Adrenal gland (tissue), 12 donors: ENCODE measurements around the gene SYNDIG1. TPM values are rescaled to one million over a fixed set of nuclear protein-coding genes. Genes with fewer than 3 reads are reported as not detected.

Experiments
- DNase-seq, 7 donors: peaks; one replicate each; pipeline ENCODE4 v3.0.0-alpha.2; 2019 to 2020
- H3K27ac ChIP-seq, 5 donors: fragments of 200-600 bp; sonication (generic) in 4 of 5; 1 replicate in 3 of 5; 2 replicates in 2 of 5; pipeline versions ENCODE4 v1.5.1 to v1.8.0; 2016 to 2020; ENCODE audit warnings: mild to moderate bottlenecking in 1 of 5
- H3K27me3 ChIP-seq: fragments of 200-600 bp; 2 replicates; pipeline ENCODE4 v1.8.0; 2021
- H3K36me3 ChIP-seq, 2 donors: fragments of 200-600 bp; replicated peaks in 1 of 2; 1 replicate in 1 of 2; 2 replicates in 1 of 2; pipeline versions ENCODE4 v1.5.1 to v1.8.0; 2018 to 2022
- H3K4me1 ChIP-seq, 2 donors: fragments of 200-600 bp; replicated peaks in 1 of 2; 1 replicate in 1 of 2; 2 replicates in 1 of 2; pipeline versions ENCODE4 v1.5.1 to v1.8.0; 2018 to 2021
- H3K4me3 ChIP-seq, 4 donors: fragments of 200-600 bp; sonication (generic) in 3 of 4; one replicate each; pipeline ENCODE4 v1.5.1; 2016 to 2018
- H3K9me3 ChIP-seq, 3 donors: fragments of 200-600 bp; sonication (generic) in 1 of 3; replicated peaks in 1 of 3; 1 replicate in 2 of 3; 2 replicates in 1 of 3; pipeline versions ENCODE4 v1.5.1 to v1.8.0; 2016 to 2021
- POLR2A ChIP-seq, 2 donors: fragments of 450-650 bp; IDR thresholded peaks; one replicate each; pipeline ENCODE4 v1.6.1; 2017; ENCODE audit warnings: antibody characterized with exemption in 2 of 2, mild to moderate bottlenecking in 2 of 2, moderate library complexity in 1 of 2
- WGBS, 4 donors: extraction: QIAGEN DNeasy Blood & Tissue Kit in 2 of 4; methylation state at CpG; one replicate each; pipeline versions ENCODE4 v1.1.5 to v1.1.7; 2013 to 2017; 5-methylcytosine and 5-hydroxymethylcytosine counted together
- intact Hi-C, 2 donors: fragments of 100-400 bp; cut with DNase I; formaldehyde crosslinking; loops; one replicate each; pipeline versions ENCODE4 v1.14.1 to v1.15.0; 2022 to 2023
- polyA plus RNA-seq, 3 donors: library from polyadenylated mRNA; stranded (reverse); fragments of 200-250 nt in 2 of 3; fragments of 350-450 nt in 1 of 3; fragmentation: Illumina TruSeq in 1 of 3; extraction: RNeasy Lipid Tissue Mini Kit (QIAGEN cat#74804) in 1 of 3; gene quantifications; one replicate each; pipeline ENCODE4 v1.2.3, GENCODE V29; 2013 to 2014
- total RNA-seq, 9 donors: library from RNA; depleted of rRNA in 4 of 9; stranded (reverse); fragments of >200 nt in 4 of 9; fragments of 120-200 nt in 1 of 9; fragmentation: NEBNext Ultra II Directional in 1 of 9; extraction: Animal tissue kit (Norgen Biotek cat#: 25700) in 1 of 9; gene quantifications; one replicate each; pipeline versions ENCODE4 v1.1.0 to v1.2.4, GENCODE V29; 2013 to 2023
- TF ChIP-seq, protein P1 (sequence below), 6 experiments: fragments of 450-650 bp in 4 of 6; fragments of 200-600 bp in 2 of 6; sonication (generic) in 1 of 6; IDR thresholded peaks; 1 replicate in 5 of 6; 2 replicates in 1 of 6; pipeline versions ENCODE4 v1.5.1 to v1.8.0; 2016 to 2021; ENCODE audit warnings: antibody characterized with exemption in 6 of 6, mild to moderate bottlenecking in 2 of 6, moderate library complexity in 1 of 6
- donor health status: healthy with polysubstance abuse.
- donor health status: Bipolar disorder and iron deficiency.
- donor health status: DM: yes; HTN: yes; CAD: no.
- donor health status: DM: no; HTN: no; CAD: no.
- donor health status: DM: no; HTN: no; CAD: no.
- donor health status: DM: yes; HTN: yes; CAD: no.

Gene SYNDIG1
- total and polyA plus RNA-seq, 12 donors = 0.26 to 3.6 (median 0.76) TPM

DNA sequence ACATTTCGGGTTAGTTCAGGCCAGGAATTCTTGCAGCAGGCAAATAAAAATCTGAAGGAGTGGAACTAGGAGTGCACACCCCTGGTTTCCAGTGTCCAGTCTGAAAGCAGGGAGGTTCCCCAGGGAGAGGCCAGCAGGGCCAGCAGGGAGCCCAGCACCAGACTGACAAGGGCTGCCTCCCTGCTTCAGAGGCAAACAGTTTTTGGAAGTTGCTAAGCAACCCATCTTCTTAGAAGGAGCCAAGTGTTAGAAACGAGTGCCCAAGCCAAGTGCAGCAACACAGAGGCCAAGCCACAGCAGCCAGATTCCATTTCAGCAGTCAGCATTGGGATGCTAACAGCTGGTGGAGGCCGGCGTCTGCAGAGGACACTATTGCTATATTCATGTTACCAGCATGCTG lies 179.1 kb downstream of the SYNDIG1 start:
- H3K27me3 ChIP-seq = no peaks in the 10 kb centered on the region
- intact Hi-C loops = no loop called here
- no peak for DNase-seq
- TF ChIP-seq POLR2A (IDR thresholded peaks at IDR 0.05) = no peak
- TF ChIP-seq, protein P1, sequence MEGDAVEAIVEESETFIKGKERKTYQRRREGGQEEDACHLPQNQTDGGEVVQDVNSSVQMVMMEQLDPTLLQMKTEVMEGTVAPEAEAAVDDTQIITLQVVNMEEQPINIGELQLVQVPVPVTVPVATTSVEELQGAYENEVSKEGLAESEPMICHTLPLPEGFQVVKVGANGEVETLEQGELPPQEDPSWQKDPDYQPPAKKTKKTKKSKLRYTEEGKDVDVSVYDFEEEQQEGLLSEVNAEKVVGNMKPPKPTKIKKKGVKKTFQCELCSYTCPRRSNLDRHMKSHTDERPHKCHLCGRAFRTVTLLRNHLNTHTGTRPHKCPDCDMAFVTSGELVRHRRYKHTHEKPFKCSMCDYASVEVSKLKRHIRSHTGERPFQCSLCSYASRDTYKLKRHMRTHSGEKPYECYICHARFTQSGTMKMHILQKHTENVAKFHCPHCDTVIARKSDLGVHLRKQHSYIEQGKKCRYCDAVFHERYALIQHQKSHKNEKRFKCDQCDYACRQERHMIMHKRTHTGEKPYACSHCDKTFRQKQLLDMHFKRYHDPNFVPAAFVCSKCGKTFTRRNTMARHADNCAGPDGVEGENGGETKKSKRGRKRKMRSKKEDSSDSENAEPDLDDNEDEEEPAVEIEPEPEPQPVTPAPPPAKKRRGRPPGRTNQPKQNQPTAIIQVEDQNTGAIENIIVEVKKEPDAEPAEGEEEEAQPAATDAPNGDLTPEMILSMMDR (IDR thresholded peaks at IDR 0.05) = no peak
- H3K9me3 ChIP-seq = no peaks in the 10 kb centered on the region
- whole genome bisulfite sequencing, 4 donors = 58 to 75% (median 62%) methylated on average over 4 of the region's 4 CpGs
- H3K36me3 ChIP-seq = no peaks in the 10 kb centered on the region
- no peaks in the 10 kb centered on the region for H3K4me1 ChIP-seq
- H3K4me3 ChIP-seq = no peak overlapping the region
- H3K27ac ChIP-seq = no peak overlapping the region

DNA sequence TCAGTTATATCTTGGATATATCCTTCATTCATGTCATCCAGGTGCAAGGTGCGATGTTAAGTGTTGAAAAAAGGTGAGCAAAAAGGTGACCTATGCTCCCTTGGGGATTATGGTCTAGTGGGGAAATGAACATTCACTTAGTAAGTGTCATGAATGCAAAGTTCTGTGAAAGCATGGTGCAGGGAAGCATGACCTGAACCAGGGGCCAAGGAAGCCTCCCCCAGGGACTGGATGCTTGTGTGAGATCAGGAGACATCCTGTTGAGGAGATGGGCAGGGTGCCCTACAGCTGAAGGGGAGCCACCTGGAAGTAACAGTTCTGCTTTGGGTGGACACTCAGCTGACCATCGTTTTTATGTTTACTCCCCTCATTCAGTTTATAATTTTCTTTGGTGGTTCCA lies 179.5 kb downstream of the SYNDIG1 start:
- TF ChIP-seq POLR2A (IDR thresholded peaks at IDR 0.05) = no peak
- TF ChIP-seq, protein P1 (IDR thresholded peaks at IDR 0.05) = no peak
- Histone ChIP-seq H3K36me3 (no peaks in the 10 kb centered on the region), H3K27ac (no peak overlapping the region), H3K9me3 (no peaks in the 10 kb centered on the region), H3K4me3 (no peak overlapping the region), H3K27me3 (no peaks in the 10 kb centered on the region), H3K4me1 (no peaks in the 10 kb centered on the region)
- 70 to 86% (median 82%) methylated on average over 2 of the region's 2 CpGs for WGBS, 4 donors
- DNase-seq = no peak
- intact Hi-C loops = no loop called here

DNA sequence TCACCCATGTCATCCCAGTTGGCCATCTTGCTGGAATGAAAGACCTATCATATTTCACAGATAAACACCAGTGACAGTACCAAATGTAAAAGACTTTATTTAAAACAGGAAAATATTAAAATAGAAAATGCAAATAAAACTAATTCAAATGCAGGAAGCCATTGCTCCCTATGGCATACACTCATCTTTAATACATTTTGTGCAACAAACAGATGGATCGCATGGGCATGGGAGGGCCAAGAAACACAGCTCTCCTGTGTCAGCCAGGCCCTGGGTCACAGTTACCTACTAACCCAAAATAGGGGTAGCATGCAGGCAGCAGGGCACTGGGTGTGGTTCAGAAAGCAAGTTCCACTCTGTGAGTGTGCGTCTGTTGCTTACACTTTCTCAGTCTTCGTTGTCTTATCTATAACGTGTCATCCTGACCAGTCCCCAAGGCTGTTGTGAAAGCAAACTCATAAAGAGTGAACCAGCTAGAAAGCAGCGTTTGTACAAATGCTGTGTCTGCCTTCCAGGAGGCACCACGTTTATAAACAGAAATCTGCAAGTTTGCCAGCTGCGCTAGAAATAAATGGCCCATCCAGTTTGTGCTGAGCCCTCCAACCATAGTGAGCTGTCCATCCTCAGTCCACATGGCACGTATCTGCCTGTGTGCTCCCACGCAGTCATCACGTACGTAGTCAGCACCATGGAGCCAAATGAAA lies 180.5 kb downstream of the SYNDIG1 start:
- no peaks in the 10 kb centered on the region for H3K27me3 ChIP-seq
- no peak for DNase-seq
- H3K27ac ChIP-seq = no peak overlapping the region
- no peak overlapping the region for H3K4me3 ChIP-seq
- WGBS, 4 donors = 46 to 70% (median 63%) methylated on average over 11 of the region's 11 CpGs
- H3K9me3 ChIP-seq = no peaks in the 10 kb centered on the region
- intact Hi-C loops = no loop called here
- TF ChIP-seq, protein P1 (IDR thresholded peaks at IDR 0.05) = no peak
- H3K36me3 ChIP-seq = no peaks in the 10 kb centered on the region
- no peaks in the 10 kb centered on the region for H3K4me1 ChIP-seq

DNA sequence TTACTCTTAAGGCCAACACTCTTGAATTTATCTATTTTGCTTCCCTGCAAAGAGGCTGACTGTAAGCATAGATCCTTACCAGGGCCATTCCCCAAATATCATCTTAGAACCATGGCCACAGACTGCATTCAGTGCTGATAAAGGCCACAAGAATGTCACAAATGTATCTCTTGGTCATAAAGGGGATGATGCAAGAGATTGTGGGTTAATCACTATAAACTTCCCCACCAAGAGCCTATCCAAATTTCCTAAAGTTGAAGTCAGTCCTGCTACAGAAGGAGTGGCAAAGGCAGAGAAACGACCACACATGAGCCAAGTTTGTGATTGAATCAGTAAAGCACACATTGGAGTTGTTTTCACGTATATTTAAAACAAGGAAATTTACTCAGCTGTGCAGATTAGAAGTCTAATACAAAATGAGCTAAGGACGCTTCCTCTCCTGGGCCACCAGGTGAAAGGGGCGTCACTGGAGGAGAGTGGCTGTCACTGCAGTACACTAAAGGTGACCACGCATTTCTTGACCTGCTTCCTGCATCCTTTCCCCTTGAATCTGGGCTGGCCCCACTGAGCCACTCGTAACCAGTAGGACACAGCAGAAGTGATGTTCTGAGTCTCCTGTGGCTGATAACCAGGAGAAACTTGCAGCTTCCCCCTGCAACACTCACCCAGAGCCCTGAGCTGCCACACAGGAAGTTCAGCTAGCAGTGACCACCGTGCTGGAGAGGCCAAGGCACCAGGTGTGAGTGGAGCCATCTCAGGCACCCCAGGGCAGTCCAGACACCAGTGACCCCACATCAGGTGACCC lies 181.9 kb downstream of the SYNDIG1 start:
- DNase-seq = no peak
- Histone ChIP-seq H3K4me3 (no peak overlapping the region), H3K4me1 (no peaks in the 10 kb centered on the region), H3K27ac (no peak overlapping the region), H3K36me3 (no peaks in the 10 kb centered on the region), H3K9me3 (no peaks in the 10 kb centered on the region), H3K27me3 (no peaks in the 10 kb centered on the region)
- WGBS, 4 donors = 64 to 73% (median 68%) methylated on average over 6 to 7 of the region's 7 CpGs
- TF ChIP-seq, protein P1 (IDR thresholded peaks at IDR 0.05) = no peak
- no peak for TF ChIP-seq POLR2A (IDR thresholded peaks at IDR 0.05)
- intact Hi-C loops = no loop called here
